Kidney (tissue), 14 donors: ENCODE results near the gene CBFB. TPM values are rescaled to one million over a fixed set of nuclear protein-coding genes. Genes with fewer than 3 reads are reported as not detected.
"Not testable (repeated sequence)": the region's sequence is repeated elsewhere in the genome, so short reads cannot be mapped to it uniquely, and the experiment has no call there.

Experiments
- DNase-seq, 5 donors: peaks; one replicate each; pipeline ENCODE4 v3.0.0-alpha.2; 2013 to 2020
- FAIRE-seq: peaks from 2 replicates; lab custom pipeline; 2012; peaks lifted over from hg19 to GRCh38; lab: Jason Lieb, UNC
- H3K27ac ChIP-seq, 2 donors: one replicate each; pipeline ENCODE4 v1.7.0; 2013; ENCODE audit warnings: low read depth in 2 of 2, low read length in 2 of 2, inconsistent platforms in 1 of 2
- H3K27me3 ChIP-seq: one replicate; pipeline ENCODE4 v1.7.1; 2013; ENCODE audit warnings: low read length, inconsistent platforms; ENCODE audit not compliant: control insufficient read depth, insufficient read depth
- H3K36me3 ChIP-seq, 3 donors: one replicate each; pipeline versions ENCODE4 v1.7.0 to v1.7.1; 2013; ENCODE audit warnings: low read length in 3 of 3, control low read depth in 1 of 3, inconsistent platforms in 1 of 3; ENCODE audit not compliant: insufficient read depth in 3 of 3, control insufficient read depth in 2 of 3
- H3K4me1 ChIP-seq, 3 donors: one replicate each; pipeline versions ENCODE4 v1.7.0 to v1.7.1; 2013; ENCODE audit warnings: low read length in 3 of 3, inconsistent platforms in 1 of 3, low read depth in 1 of 3; ENCODE audit not compliant: control insufficient read depth in 2 of 3, insufficient read depth in 2 of 3
- H3K4me3 ChIP-seq, 3 donors: one replicate each; pipeline versions ENCODE4 v1.7.0 to v1.8.1; 2013; ENCODE audit warnings: low read length in 3 of 3, control low read depth in 1 of 3, inconsistent platforms in 1 of 3
- H3K9ac ChIP-seq, 3 donors: one replicate each; pipeline versions ENCODE4 v1.7.0 to v1.7.1; 2013; ENCODE audit warnings: low read length in 3 of 3, control low read depth in 1 of 3, inconsistent platforms in 1 of 3
- H3K9me3 ChIP-seq, 3 donors: one replicate each; pipeline versions ENCODE4 v1.7.0 to v1.7.1; 2013; ENCODE audit warnings: low read length in 3 of 3, control low read depth in 1 of 3, inconsistent platforms in 1 of 3; ENCODE audit not compliant: control insufficient read depth in 2 of 3, insufficient read depth in 1 of 3
- CTCF ChIP-seq: IDR thresholded peaks from 3 replicates; pipeline ENCODE4 v1.5.1; 2012; ENCODE audit warnings: mild to moderate bottlenecking, moderate library complexity, borderline replicate concordance; ENCODE audit not compliant: insufficient read depth; ENCODE audit errors: extremely low read depth
- intact Hi-C: fragments of 100-400 bp; cut with DNase I; formaldehyde crosslinking; loops from one replicate; pipeline ENCODE4 v1.11.1; 2022
- polyA plus RNA-seq: library from polyadenylated mRNA; stranded (reverse); fragments of 350-450 nt; fragmentation: Illumina TruSeq; extraction: RNeasy Lipid Tissue Mini Kit (QIAGEN cat#74804); gene quantifications from one replicate; pipeline ENCODE4 v1.2.3, GENCODE V29; 2014; ENCODE audit warnings: low read depth, low replicate concordance; ENCODE audit not compliant: insufficient read depth
- total RNA-seq: library from RNA; stranded (reverse); fragmentation: NEBNext Ultra II Directional; extraction: Animal tissue kit (Norgen Biotek cat#: 25700); gene quantifications from one replicate; pipeline ENCODE4 v1.2.1, GENCODE V29; 2021
- donor health status: control.
- donor health status: control.
- donor health status: control.
- donor health status: control.
- donor health status: control.
- donor health status: DM: yes; HTN: yes; CAD: no.
- donor health status: Normal renal cell carcinoma (clear cell type).

CBFB gene
- total and polyA plus RNA-seq, 2 donors from 2014 or later: 9.7 to 57.3 TPM

GRCh38 chr16:67040166-67040565 is 11.2 kb downstream of the CBFB start:
- FAIRE-seq (no peak), DNase-seq (no peak)
- no peak for TF ChIP-seq CTCF
- Histone ChIP-seq H3K27ac (no peak overlapping the region), H3K4me1 (peaks cover 0 to 5% (median 0%) of the 10 kb centered on the region in 3 donors), H3K9me3 (no peaks in the 10 kb centered on the region), H3K9ac (no peak overlapping the region), H3K4me3 (no peak overlapping the region), H3K27me3 (no peaks in the 10 kb centered on the region), H3K36me3 (peaks cover 0 to 8% (median 4%) of the 10 kb centered on the region in 3 donors)
- intact Hi-C loops: no loop called here

- FAIRE-seq (no peak), DNase-seq (no peak)
- H3K4me3 ChIP-seq: no peak overlapping the region
- no peak for TF ChIP-seq CTCF
- no peak overlapping the region for H3K9ac ChIP-seq
- H3K4me1 ChIP-seq: no peaks in the 10 kb centered on the region
- H3K9me3 ChIP-seq: no peaks in the 10 kb centered on the region
- H3K27me3 ChIP-seq: no peaks in the 10 kb centered on the region
- H3K36me3 ChIP-seq: peaks cover 0 to 8% (median 4%) of the 10 kb centered on the region in 3 donors
- intact Hi-C loops: no loop called here
- H3K27ac ChIP-seq: no peak overlapping the region
Observed at GRCh38 chr16:67040906-67041305, 12.0 kb downstream of the CBFB start.

- H3K9me3 ChIP-seq, H3K27me3 ChIP-seq, H3K4me1 ChIP-seq, H3K36me3 ChIP-seq, H3K4me3 ChIP-seq, intact Hi-C loops, FAIRE-seq, H3K9ac ChIP-seq, H3K27ac ChIP-seq: not testable (repeated sequence)
- DNase-seq: peak in 1 of 5 donors; percentile 10
Observed at GRCh38 chr16:67041520-67041919, 12.6 kb downstream of the CBFB start.

- intact Hi-C loops: no loop called here
- Histone ChIP-seq H3K9me3 (no peaks in the 10 kb centered on the region), H3K27me3 (no peaks in the 10 kb centered on the region), H3K4me3 (no peak overlapping the region), H3K27ac (no peak overlapping the region), H3K9ac (no peak overlapping the region), H3K4me1 (no peaks in the 10 kb centered on the region), H3K36me3 (peaks cover 0 to 8% (median 4%) of the 10 kb centered on the region in 3 donors)
- FAIRE-seq (no peak), DNase-seq (no peak)
- TF ChIP-seq CTCF: no peak
Observed at GRCh38 chr16:67043420-67043819, 14.5 kb downstream of the CBFB start.
